HUES48 (cell line): Measurements from ENCODE around the gene CCL3.
"Not testable (repeated sequence)": the region's sequence is repeated elsewhere in the genome, so short reads cannot be mapped to it uniquely, and the experiment has no call there.

Experiments
- H3K27ac ChIP-seq: one replicate; pipeline ENCODE4 v1.7.0; 2013; ENCODE audit warnings: low read depth, low read length, inconsistent platforms
- H3K27me3 ChIP-seq: 2 replicates; pipeline ENCODE4 v1.6.1; 2013; ENCODE audit warnings: mild to moderate bottlenecking, low read length; ENCODE audit not compliant: control insufficient read depth, insufficient read depth
- H3K36me3 ChIP-seq: 2 replicates; pipeline ENCODE4 v1.6.1; 2013; ENCODE audit warnings: low read length; ENCODE audit not compliant: control insufficient read depth, insufficient read depth
- H3K4me1 ChIP-seq: 2 replicates; pipeline ENCODE4 v1.6.1; 2013; ENCODE audit warnings: mild to moderate bottlenecking, low read length; ENCODE audit not compliant: control insufficient read depth, insufficient read depth
- H3K4me3 ChIP-seq: 2 replicates; pipeline ENCODE4 v1.5.1; 2013; ENCODE audit warnings: mild to moderate bottlenecking, low read depth, low read length
- H3K9ac ChIP-seq: 2 replicates; pipeline ENCODE4 v1.6.1; 2013; ENCODE audit warnings: mild to moderate bottlenecking, low read depth, low read length, moderate library complexity
- H3K9me3 ChIP-seq: 2 replicates; pipeline ENCODE4 v1.6.1; 2013; ENCODE audit warnings: low read length; ENCODE audit not compliant: control insufficient read depth, insufficient read depth

The CCL3 gene

GRCh38 chr17:36127911-36128310 is 38.0 kb upstream of the CCL3 start:
- Histone ChIP-seq H3K4me1 (peaks cover 14% of the 10 kb centered on the region), H3K36me3 (no peaks in the 10 kb centered on the region), H3K27ac (no peak overlapping the region), H3K9me3 (peaks cover 27% of the 10 kb centered on the region), H3K27me3 (no peaks in the 10 kb centered on the region), H3K9ac (no peak overlapping the region), H3K4me3 (no peak overlapping the region)

GRCh38 chr17:36127199-36127893 is 37.4 kb upstream of the CCL3 start:
- Histone ChIP-seq H3K9ac (no peak overlapping the region), H3K36me3 (no peaks in the 10 kb centered on the region), H3K9me3 (peaks cover 27% of the 10 kb centered on the region), H3K4me1 (peaks cover 19% of the 10 kb centered on the region), H3K27me3 (no peaks in the 10 kb centered on the region), H3K4me3 (no peak overlapping the region), H3K27ac (no peak overlapping the region)

- no peaks in the 10 kb centered on the region for H3K27me3 ChIP-seq
- H3K4me1 ChIP-seq: peaks cover 19% of the 10 kb centered on the region
- H3K9ac ChIP-seq: no peak overlapping the region
- H3K4me3 ChIP-seq: no peak overlapping the region
- H3K27ac ChIP-seq: no peak overlapping the region
- H3K9me3 ChIP-seq: peaks cover 27% of the 10 kb centered on the region
- no peaks in the 10 kb centered on the region for H3K36me3 ChIP-seq
Observed at GRCh38 chr17:36124879-36125824, 35.2 kb upstream of the CCL3 start.

GRCh38 chr17:36123431-36123830 is 33.5 kb upstream of the CCL3 start:
- Histone ChIP-seq H3K27ac (peak overlapping the region; percentile 9), H3K27me3 (no peaks in the 10 kb centered on the region), H3K9me3 (peaks cover 27% of the 10 kb centered on the region), H3K4me1 (peaks cover 19% of the 10 kb centered on the region), H3K4me3 (peak overlapping the region; percentile 11; the same call in 1 of the 2 replicates), H3K36me3 (no peaks in the 10 kb centered on the region), H3K9ac (no peak overlapping the region)

GRCh38 chr17:36121099-36121498 is 31.2 kb upstream of the CCL3 start:
- peaks cover 16% of the 10 kb centered on the region for H3K9me3 ChIP-seq
- H3K4me3 ChIP-seq, H3K36me3 ChIP-seq, H3K27me3 ChIP-seq, H3K9ac ChIP-seq, H3K27ac ChIP-seq: not testable (repeated sequence)
- H3K4me1 ChIP-seq: peaks cover 19% of the 10 kb centered on the region

- Histone ChIP-seq H3K4me1 (peaks cover 19% of the 10 kb centered on the region), H3K27me3 (no peaks in the 10 kb centered on the region), H3K9ac (no peak overlapping the region), H3K9me3 (peaks cover 8% of the 10 kb centered on the region), H3K27ac (no peak overlapping the region), H3K4me3 (no peak overlapping the region), H3K36me3 (no peaks in the 10 kb centered on the region)
Observed at GRCh38 chr17:36120221-36120620, 30.3 kb upstream of the CCL3 start.

GRCh38 chr17:36118477-36119353 is 28.8 kb upstream of the CCL3 start:
- Histone ChIP-seq H3K4me3 (no peak overlapping the region), H3K27me3 (no peaks in the 10 kb centered on the region), H3K36me3 (no peaks in the 10 kb centered on the region), H3K9ac (no peak overlapping the region), H3K9me3 (no peaks in the 10 kb centered on the region), H3K4me1 (peaks cover 13% of the 10 kb centered on the region), H3K27ac (no peak overlapping the region)

GRCh38 chr17:36117505-36118382 is 27.8 kb upstream of the CCL3 start:
- Histone ChIP-seq H3K4me1 (peaks cover 3% of the 10 kb centered on the region; the same call in 1 of the 2 replicates), H3K36me3 (no peaks in the 10 kb centered on the region), H3K9me3 (no peaks in the 10 kb centered on the region; the same call in 1 of the 2 replicates), H3K4me3 (no peak overlapping the region), H3K27me3 (no peaks in the 10 kb centered on the region), H3K27ac (no peak overlapping the region), H3K9ac (no peak overlapping the region)

- not testable (repeated sequence) for H3K4me3 ChIP-seq, H3K27ac ChIP-seq, H3K4me1 ChIP-seq, H3K9me3 ChIP-seq, H3K36me3 ChIP-seq, H3K27me3 ChIP-seq, H3K9ac ChIP-seq
Observed at GRCh38 chr17:36115649-36115977, 25.7 kb upstream of the CCL3 start.

GRCh38 chr17:36114971-36115648 is 25.2 kb upstream of the CCL3 start:
- H3K9ac ChIP-seq, H3K27me3 ChIP-seq, H3K9me3 ChIP-seq, H3K4me1 ChIP-seq, H3K4me3 ChIP-seq, H3K27ac ChIP-seq, H3K36me3 ChIP-seq: not testable (repeated sequence)
